IMR-90 (cell line): ENCODE measurements around the gene SLIT1. TPM values are rescaled to one million over a fixed set of nuclear protein-coding genes. Genes with fewer than 3 reads are reported as not detected.

Experiments used
- ATAC-seq: fragments of 200-7000 bp; cut with Tn5 transposase; 2 replicates; pipeline ENCODE4 v1.9.1; 2020; ENCODE audit warnings: low read depth, mild to moderate bottlenecking, moderate library complexity
- BruUV-seq: library from RNA; stranded (reverse); fragments of 400-500 nt; replicated peaks from 2 replicates; lab custom pipeline; 2021; lab: Mats Ljungman, UMichigan
- CTCF ChIA-PET: fragments of 300-600 bp; formaldehyde crosslinking; extraction: SDS; loops from one replicate; lab custom pipeline; 2021; ENCODE audit warnings: antibody characterized with exemption; lab: Yijun Ruan, JAX
- POLR2A ChIA-PET: fragments of 300-600 bp; sonication (Branson Sonifier 250); formaldehyde crosslinking; loops from one replicate; lab custom pipeline; 2022; ENCODE audit warnings: antibody characterized with exemption; ENCODE audit not compliant: unreplicated experiment; lab: Charles Lee
- DNase-seq: peaks from one replicate; pipeline ENCODE4 v3.0.0; 2013
- H2AFZ ChIP-seq: replicated peaks from 2 replicates; pipeline ENCODE3; 2013; ENCODE audit warnings: low read length, mild to moderate bottlenecking; ENCODE audit not compliant: poor library complexity
- H2AK5ac ChIP-seq: 2 replicates; pipeline ENCODE4 v1.6.1; 2013; ENCODE audit warnings: low read depth, low read length, inconsistent platforms
- H2AK9ac ChIP-seq: replicated peaks from 2 replicates; pipeline ENCODE3; 2013; ENCODE audit warnings: mild to moderate bottlenecking, low read depth, low read length, moderate library complexity; ENCODE audit not compliant: poor library complexity
- H2BK120ac ChIP-seq: 2 replicates; pipeline ENCODE4 v1.6.1; 2013; ENCODE audit warnings: low read depth, low read length, inconsistent platforms
- H2BK15ac ChIP-seq: 3 replicates; pipeline ENCODE4 v1.6.1; 2013; ENCODE audit warnings: low read depth, low read length, inconsistent platforms
- H2BK20ac ChIP-seq: 2 replicates; pipeline ENCODE4 v1.6.1; 2013; ENCODE audit warnings: low read depth, mild to moderate bottlenecking, inconsistent platforms, low read length, moderate library complexity
- H2BK5ac ChIP-seq: 2 replicates; pipeline ENCODE4 v1.6.1; 2013; ENCODE audit warnings: mild to moderate bottlenecking, low read depth, low read length, inconsistent platforms; ENCODE audit not compliant: poor library complexity, severe bottlenecking
- H3K14ac ChIP-seq: replicated peaks from 2 replicates; pipeline ENCODE4 v1.6.1; 2013; ENCODE audit warnings: low read depth, low read length, inconsistent platforms
- H3K18ac ChIP-seq: 2 replicates; pipeline ENCODE4 v1.6.1; 2013; ENCODE audit warnings: low read depth, low read length, control low read depth
- H3K23ac ChIP-seq: 2 replicates; pipeline ENCODE4 v1.6.1; 2013; ENCODE audit warnings: low read depth, low read length, inconsistent platforms
- H3K27ac ChIP-seq: 2 replicates; pipeline ENCODE4 v1.5.1; 2013; ENCODE audit warnings: mild to moderate bottlenecking, control low read depth, low read length; ENCODE audit not compliant: insufficient read depth
- H3K27me3 ChIP-seq: 2 replicates; pipeline ENCODE4 v1.6.1; 2013; ENCODE audit warnings: low read length; ENCODE audit not compliant: control insufficient read depth, insufficient read depth
- H3K36me3 ChIP-seq: 2 replicates; pipeline ENCODE4 v1.6.1; 2013; ENCODE audit warnings: low read length, mixed read lengths; ENCODE audit not compliant: control insufficient read depth, insufficient read depth
- H3K4ac ChIP-seq: 2 replicates; pipeline ENCODE4 v1.6.1; 2013; ENCODE audit warnings: low read depth, low read length, inconsistent platforms
- H3K4me1 ChIP-seq: 2 replicates; pipeline ENCODE4 v1.6.1; 2013; ENCODE audit warnings: low read length, mixed read lengths; ENCODE audit not compliant: control insufficient read depth, insufficient read depth
- H3K4me2 ChIP-seq: 2 replicates; pipeline ENCODE4 v1.6.1; 2013; ENCODE audit warnings: low read depth, mild to moderate bottlenecking, control low read depth, low read length, moderate library complexity
- H3K4me3 ChIP-seq: 2 replicates; pipeline ENCODE4 v1.5.1; 2013; ENCODE audit warnings: low read depth, mild to moderate bottlenecking, control low read depth, low read length, moderate library complexity; ENCODE audit not compliant: insufficient read depth
- H3K56ac ChIP-seq: 2 replicates; pipeline ENCODE4 v1.6.1; 2013; ENCODE audit warnings: low read length, inconsistent platforms; ENCODE audit not compliant: insufficient read depth; ENCODE audit errors: extremely low read depth
- H3K79me1 ChIP-seq, 2 experiments: 2 replicates each; pipeline ENCODE4 v1.6.1; 2013; ENCODE audit warnings: low read length in 2 of 2, inconsistent platforms in 1 of 2, low read depth in 1 of 2
- H3K9ac ChIP-seq: 2 replicates; pipeline ENCODE4 v1.6.1; 2013; ENCODE audit warnings: low read depth, low read length, control low read depth
- H3K9me1 ChIP-seq: 2 replicates; pipeline ENCODE4 v1.6.1; 2013; ENCODE audit warnings: low read length, inconsistent platforms; ENCODE audit not compliant: insufficient read depth
- H3K9me3 ChIP-seq: 2 replicates; pipeline ENCODE4 v1.6.1; 2013; ENCODE audit warnings: low read length; ENCODE audit not compliant: control insufficient read depth, insufficient read depth
- H4K20me1 ChIP-seq: 2 replicates; pipeline ENCODE4 v1.6.1; 2013; ENCODE audit warnings: low read length, inconsistent platforms; ENCODE audit not compliant: insufficient read depth
- H4K5ac ChIP-seq: 2 replicates; pipeline ENCODE4 v1.6.1; 2013; ENCODE audit warnings: mild to moderate bottlenecking, low read depth, low read length, control low read depth
- H4K8ac ChIP-seq, 2 experiments: 2 replicates each; pipeline ENCODE4 v1.6.1; 2013; ENCODE audit warnings: low read depth in 2 of 2, low read length in 2 of 2, control low read depth in 1 of 2, inconsistent platforms in 1 of 2
- H4K91ac ChIP-seq: 2 replicates; pipeline ENCODE4 v1.6.1; 2013; ENCODE audit warnings: low read depth, low read length, inconsistent platforms; ENCODE audit not compliant: insufficient read depth
- BHLHE40 ChIP-seq: fragments of 150-350 bp; IDR thresholded peaks from 2 replicates; pipeline ENCODE4 v1.6.1; 2016; ENCODE audit warnings: mild to moderate bottlenecking, low read depth, low read length
- CEBPB ChIP-seq: IDR thresholded peaks from 2 replicates; pipeline ENCODE4 v1.6.1; 2012; ENCODE audit warnings: low read depth, low read length, improper control_type of control experiment
- CHD1 ChIP-seq: IDR thresholded peaks from 2 replicates; pipeline ENCODE4 v1.6.1; 2012; ENCODE audit warnings: low read depth, low read length, improper control_type of control experiment
- CTCF ChIP-seq: conservative IDR thresholded peaks from 2 replicates; pipeline ENCODE4 v1.5.1; 2012; ENCODE audit warnings: mild to moderate bottlenecking, low read depth, low read length, improper control_type of control experiment
- ELK1 ChIP-seq: fragments of 150-350 bp; IDR thresholded peaks from 2 replicates; pipeline ENCODE4 v1.6.1; 2016; ENCODE audit warnings: low read depth, mild to moderate bottlenecking, low read length, moderate library complexity, borderline replicate concordance
- FOS ChIP-seq: fragments of 150-350 bp; IDR thresholded peaks from 2 replicates; pipeline ENCODE4 v1.6.1; 2016; ENCODE audit warnings: low read depth, low read length
- MAFK ChIP-seq: IDR thresholded peaks from 2 replicates; pipeline ENCODE4 v1.6.1; 2012; ENCODE audit warnings: low read depth, low read length, improper control_type of control experiment
- MAZ ChIP-seq: IDR thresholded peaks from 2 replicates; pipeline ENCODE4 v1.6.1; 2012; ENCODE audit warnings: low read depth, mild to moderate bottlenecking, low read length, improper control_type of control experiment, moderate library complexity, borderline replicate concordance
- MXI1 ChIP-seq: IDR thresholded peaks from 2 replicates; pipeline ENCODE4 v1.6.1; 2012; ENCODE audit warnings: low read depth, mild to moderate bottlenecking, low read length, moderate library complexity, borderline replicate concordance
- NFE2L2 ChIP-seq: fragments of 150-350 bp; IDR thresholded peaks from 2 replicates; pipeline ENCODE4 v1.6.1; 2016; ENCODE audit warnings: low read depth, mild to moderate bottlenecking, low read length
- POLR2A ChIP-seq: IDR thresholded peaks from 2 replicates; pipeline ENCODE4 v1.6.1; 2012; ENCODE audit warnings: mild to moderate bottlenecking, low read depth, low read length
- RAD21 ChIP-seq: IDR thresholded peaks from 2 replicates; pipeline ENCODE4 v1.6.1; 2012; ENCODE audit warnings: low read length, improper control_type of control experiment
- RCOR1 ChIP-seq: IDR thresholded peaks from 2 replicates; pipeline ENCODE4 v1.6.1; 2012; ENCODE audit warnings: mild to moderate bottlenecking, low read length, improper control_type of control experiment; ENCODE audit not compliant: insufficient replicate concordance
- RFX5 ChIP-seq: IDR thresholded peaks from 2 replicates; pipeline ENCODE4 v1.8.0; 2012; ENCODE audit warnings: low read depth, mild to moderate bottlenecking, low read length, moderate library complexity
- SMC3 ChIP-seq: fragments of 150-350 bp; IDR thresholded peaks from 2 replicates; pipeline ENCODE4 v1.6.1; 2016; ENCODE audit warnings: low read depth, mild to moderate bottlenecking, antibody characterized with exemption, low read length, moderate library complexity
- USF2 ChIP-seq: fragments of 150-350 bp; IDR thresholded peaks from 2 replicates; pipeline ENCODE4 v1.6.1; 2017; ENCODE audit warnings: mild to moderate bottlenecking, antibody characterized with exemption, low read length, low read depth
- WGBS, 2 experiments: methylation state at CpG; one replicate each; pipeline versions ENCODE4 v1.1.5 to v1.1.7; 2013; ENCODE audit warnings: missing lambda C conversion rate in 2 of 2; ENCODE audit not compliant: insufficient read length in 1 of 2; ENCODE audit errors: extremely low coverage in 2 of 2; 5-methylcytosine and 5-hydroxymethylcytosine counted together
- dilution Hi-C: fragments of 300-500 bp; cut with HindIII; formaldehyde crosslinking; loops from one replicate; pipeline ENCODE4 v1.14.3; 2018; ENCODE audit warnings: low sequenced_read_pairs; ENCODE audit not compliant: unreplicated experiment
- in situ Hi-C: fragments of 300-500 bp; cut with MboI; formaldehyde crosslinking; loops from 3 replicates; pipeline ENCODE4 v1.14.3; 2019; ENCODE audit warnings: low sequenced_read_pairs, inconsistent platforms, mixed read lengths
- intact Hi-C: fragments of 100-400 bp; cut with micrococcal nuclease; formaldehyde crosslinking; loops from 2 replicates; pipeline ENCODE4 v1.10.0; 2022
- polyA plus RNA-seq, 3 experiments: library from polyadenylated mRNA; depleted of rRNA; stranded (reverse); fragments of >200 nt; gene quantifications; 2 replicates each; pipeline ENCODE4 v1.2.3, GENCODE V29; 2012; ENCODE audit warnings: low replicate concordance in 1 of 3
- total RNA-seq: library from RNA; depleted of rRNA; stranded (reverse); fragments of >200 nt; gene quantifications from 2 replicates; pipeline ENCODE4 v1.2.3, GENCODE V29; 2012

Gene SLIT1
- total and polyA plus RNA-seq, 2 of the 4 experiments (the other 2 are of a cell fraction), result under 0.01 TPM

- dilution Hi-C loops, result no loop called here
- peak; percentile 66 for DNase-seq
- CTCF ChIA-PET, result interaction anchor here (0.6 to 4.1 kb wide), 23 partner anchors 9 to 1454 kb away, joined by 3 to 43 read pairs (median 4); partner anchors contain the start of gene ENTPD1
Measured at GRCh38 chr10:97210543-97210960, 24.8 kb upstream of the SLIT1 start.

More at GRCh38 chr10:97210543-97210960, 24.8 kb upstream of the SLIT1 start:
- 0% methylated on average over 2 of the region's 8 CpGs; no CpG with 5 or more reads in 1 of the 2 experiments for WGBS, 2 experiments
- no peak overlapping the region for H4K91ac ChIP-seq
- no peak for TF ChIP-seq RFX5
- peak; percentile 88; the same call in 1 of the 2 replicates for TF ChIP-seq BHLHE40
- TF ChIP-seq RAD21, result peak; percentile 83
- TF ChIP-seq CTCF, result peak; percentile 92
- TF ChIP-seq MXI1, result no peak
- TF ChIP-seq MAFK, result no peak
- TF ChIP-seq ELK1, result no peak
- TF ChIP-seq USF2, result peak; percentile 75
- no peak for TF ChIP-seq POLR2A
- TF ChIP-seq CHD1, result no peak
- TF ChIP-seq FOS, result no peak
- TF ChIP-seq NFE2L2, result no peak
- no peak for TF ChIP-seq CEBPB
- TF ChIP-seq RCOR1, result no peak
- no peak for TF ChIP-seq MAZ
- peak; percentile 76 for TF ChIP-seq SMC3
- no peaks in the 10 kb centered on the region for H4K20me1 ChIP-seq
- no peaks in the 10 kb centered on the region for H3K9me1 ChIP-seq
- H2BK20ac ChIP-seq, result no peak overlapping the region
- H3K14ac ChIP-seq, result no peak overlapping the region
- no peak overlapping the region for H3K4ac ChIP-seq
- H3K79me1 ChIP-seq, result no peaks in the 10 kb centered on the region
- H3K4me3 ChIP-seq, result no peak overlapping the region
- no peak overlapping the region; the same call in 1 of the 2 replicates for H3K56ac ChIP-seq
- intact Hi-C loops, result loop anchor here (1.0 to 5.0 kb wide), 6 partner anchors 129 to 833 kb away; partner anchors contain the start of gene LCOR
- H3K4me1 ChIP-seq, result no peaks in the 10 kb centered on the region
- H2BK120ac ChIP-seq, result no peak overlapping the region
- H2AK9ac ChIP-seq, result peak overlapping the region; percentile 72
- H4K8ac ChIP-seq, result no peak overlapping the region
- peak; percentile 97 for ATAC-seq
- H2BK15ac ChIP-seq, result no peak overlapping the region
- in situ Hi-C loops, result no loop called here
- POLR2A ChIA-PET, result no interaction called here
- H3K36me3 ChIP-seq, result no peaks in the 10 kb centered on the region
- H2BK5ac ChIP-seq, result no peak overlapping the region
- no peak overlapping the region for H3K4me2 ChIP-seq
- H2AFZ ChIP-seq, result peak overlapping the region; percentile 67
- H4K5ac ChIP-seq, result no peak overlapping the region
- H2AK5ac ChIP-seq, result no peak overlapping the region
- H3K9ac ChIP-seq, result no peak overlapping the region
- H3K27me3 ChIP-seq, result peaks cover 25% of the 10 kb centered on the region
- BruUV-seq, result no TSS peak
- H3K9me3 ChIP-seq, result no peaks in the 10 kb centered on the region
- no peak overlapping the region for H3K18ac ChIP-seq
- no peak overlapping the region for H3K27ac ChIP-seq
- no peak overlapping the region for H3K23ac ChIP-seq
